LHCN-M2 (cell line): ENCODE results near the gene S100P. TPM values are rescaled to one million over a fixed set of nuclear protein-coding genes. Genes with fewer than 3 reads are reported as not detected.

Experiments used
- total RNA-seq: library from RNA; depleted of rRNA; stranded (reverse); fragments of >200 nt; gene quantifications from 2 replicates; pipeline ENCODE4 v1.2.3, GENCODE V29; 2014; rRNA removed

Gene S100P
- total RNA-seq, 1 experiment from 2014 or later, result not detected

Other genes starting within 250 kb of the S100P start
- 0.98 and 1.3 TPM in 2 replicates for gene PPP2R2C, start 221.3 kb upstream of the S100P start, total RNA-seq
- 28.5 and 32.5 TPM in 2 replicates for gene MAN2B2, start 118.7 kb upstream of the S100P start, total RNA-seq
- 99.3 and 131 TPM in 2 replicates for gene MRFAP1, start 53.2 kb upstream of the S100P start, total RNA-seq
- gene MRFAP1L1, start 16.0 kb downstream of the S100P start, total RNA-seq, result 61.1 and 61.8 TPM in 2 replicates
- 29.6 and 35.6 TPM in 2 replicates for gene BLOC1S4, start 22.3 kb downstream of the S100P start, total RNA-seq
- 14.1 and 19.0 TPM in 2 replicates for gene KIAA0232, start 88.8 kb downstream of the S100P start, total RNA-seq
- gene TBC1D14, start 215.9 kb downstream of the S100P start, total RNA-seq, result 46.1 and 51.9 TPM in 2 replicates